Left ventricle myocardium inferior (tissue), 1 donor: ENCODE measurements around the gene RPL10A. TPM values are rescaled to one million over a fixed set of nuclear protein-coding genes. Genes with fewer than 3 reads are reported as not detected.
A peak's percentile ranks its signal among the peaks of the same experiment; 100 is the strongest.

Experiments
- DNase-seq: peaks from one replicate; pipeline ENCODE4 v3.0.0-alpha.2; 2020
- H3K27ac ChIP-seq: fragments of 200-600 bp; replicated peaks from 2 replicates; pipeline ENCODE4 v1.8.0; 2021
- H3K27me3 ChIP-seq: fragments of 200-600 bp; 2 replicates; pipeline ENCODE4 v1.8.0; 2021; ENCODE audit warnings: low read depth
- H3K36me3 ChIP-seq: fragments of 200-600 bp; 2 replicates; pipeline ENCODE4 v1.8.0; 2021
- H3K4me1 ChIP-seq: fragments of 200-600 bp; 2 replicates; pipeline ENCODE4 v1.8.0; 2021
- H3K4me3 ChIP-seq: fragments of 200-600 bp; 2 replicates; pipeline ENCODE4 v1.8.0; 2021; ENCODE audit warnings: mild to moderate bottlenecking, moderate library complexity
- H3K9me3 ChIP-seq: fragments of 200-600 bp; replicated peaks from 2 replicates; pipeline ENCODE4 v1.8.0; 2021
- intact Hi-C: fragments of 100-400 bp; cut with micrococcal nuclease; formaldehyde crosslinking; loops from one replicate; pipeline ENCODE4 v1.11.0; 2022
- total RNA-seq: library from RNA; stranded (reverse); fragmentation: NEBNext Ultra II Directional; extraction: Animal tissue kit (Norgen Biotek cat#: 25700); gene quantifications from one replicate; pipeline ENCODE4 v1.2.1, GENCODE V29; 2021
- TF ChIP-seq, protein P1 (sequence below): fragments of 200-600 bp; IDR thresholded peaks from 2 replicates; pipeline ENCODE4 v1.8.0; 2021; ENCODE audit warnings: antibody characterized with exemption, mild to moderate bottlenecking, borderline replicate concordance
- donor health status: DM: no; HTN: yes; CAD: no; lungs with severe emphysema.

The RPL10A gene
- total RNA-seq, 1 donor from 2014 or later = 552 TPM

DNA sequence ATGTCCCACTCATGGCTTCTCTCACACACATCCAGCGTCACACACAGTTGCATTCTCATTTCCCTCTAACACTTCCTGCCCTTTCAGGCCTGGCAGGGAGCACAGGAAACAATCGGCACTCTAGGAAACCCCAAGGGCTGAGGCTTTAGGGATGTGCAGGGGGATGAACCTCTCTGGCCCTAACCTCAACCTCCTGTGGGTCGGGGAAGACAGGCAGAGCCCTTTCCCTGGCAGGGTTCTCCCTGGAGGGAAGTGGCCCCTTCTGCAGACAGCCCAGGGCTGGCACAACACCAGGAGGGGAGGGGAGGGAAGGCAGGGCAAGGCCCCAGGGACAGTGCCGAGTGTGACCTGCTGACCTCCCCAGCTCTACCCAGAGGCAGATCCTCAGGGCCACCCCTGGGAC is 26.0 kb downstream of the RPL10A start:
- Histone ChIP-seq H3K4me1 (peaks cover 91% of the 10 kb centered on the region), H3K27ac (peak overlapping the region; percentile 46), H3K9me3 (no peaks in the 10 kb centered on the region), H3K4me3 (peak overlapping the region; percentile 85), H3K27me3 (peaks cover 14% of the 10 kb centered on the region), H3K36me3 (no peaks in the 10 kb centered on the region)
- intact Hi-C loops = no loop called here
- peak; percentile 23 for DNase-seq
- TF ChIP-seq, protein P1, sequence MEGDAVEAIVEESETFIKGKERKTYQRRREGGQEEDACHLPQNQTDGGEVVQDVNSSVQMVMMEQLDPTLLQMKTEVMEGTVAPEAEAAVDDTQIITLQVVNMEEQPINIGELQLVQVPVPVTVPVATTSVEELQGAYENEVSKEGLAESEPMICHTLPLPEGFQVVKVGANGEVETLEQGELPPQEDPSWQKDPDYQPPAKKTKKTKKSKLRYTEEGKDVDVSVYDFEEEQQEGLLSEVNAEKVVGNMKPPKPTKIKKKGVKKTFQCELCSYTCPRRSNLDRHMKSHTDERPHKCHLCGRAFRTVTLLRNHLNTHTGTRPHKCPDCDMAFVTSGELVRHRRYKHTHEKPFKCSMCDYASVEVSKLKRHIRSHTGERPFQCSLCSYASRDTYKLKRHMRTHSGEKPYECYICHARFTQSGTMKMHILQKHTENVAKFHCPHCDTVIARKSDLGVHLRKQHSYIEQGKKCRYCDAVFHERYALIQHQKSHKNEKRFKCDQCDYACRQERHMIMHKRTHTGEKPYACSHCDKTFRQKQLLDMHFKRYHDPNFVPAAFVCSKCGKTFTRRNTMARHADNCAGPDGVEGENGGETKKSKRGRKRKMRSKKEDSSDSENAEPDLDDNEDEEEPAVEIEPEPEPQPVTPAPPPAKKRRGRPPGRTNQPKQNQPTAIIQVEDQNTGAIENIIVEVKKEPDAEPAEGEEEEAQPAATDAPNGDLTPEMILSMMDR = no peak

DNA sequence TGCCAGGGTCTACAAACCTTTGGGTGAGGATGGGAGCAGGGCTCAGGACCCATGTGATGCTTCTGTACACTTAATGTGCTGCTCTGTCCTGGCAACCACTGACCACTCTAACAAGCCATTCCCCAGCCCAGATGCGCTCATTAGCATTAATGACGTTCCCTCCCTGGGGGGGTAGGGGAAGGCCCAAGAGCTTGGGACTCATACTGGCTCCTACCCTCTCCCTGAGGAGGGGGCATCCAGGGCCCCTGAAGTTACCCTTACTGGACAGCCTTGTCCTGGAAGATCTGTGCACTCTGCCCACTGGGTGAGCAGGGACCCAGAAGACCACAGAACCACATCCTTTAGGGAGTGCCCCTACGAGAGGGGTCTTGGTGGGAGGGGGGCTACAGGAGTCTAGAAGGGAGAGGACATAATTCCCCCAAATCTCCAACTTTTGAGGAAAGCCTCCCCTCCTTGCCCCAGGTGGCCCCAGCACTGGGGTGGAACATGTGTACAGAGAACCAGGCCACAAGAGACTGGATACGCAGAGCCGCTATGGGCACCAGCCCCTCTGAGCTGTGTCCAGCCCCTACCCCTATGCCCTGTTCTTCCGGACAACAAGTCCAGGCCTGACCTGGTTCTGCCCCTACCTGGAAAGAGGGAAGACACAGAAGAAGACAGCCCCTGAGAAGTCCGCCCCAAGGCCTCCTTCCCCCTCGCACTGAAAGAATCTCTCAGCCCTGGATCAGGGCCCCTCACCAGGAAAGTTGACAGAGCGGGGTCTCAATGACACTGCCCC is 27.2 kb downstream of the RPL10A start:
- Histone ChIP-seq H3K36me3 (no peaks in the 10 kb centered on the region), H3K27me3 (peaks cover 27% of the 10 kb centered on the region), H3K4me1 (peaks cover 81% of the 10 kb centered on the region), H3K9me3 (no peaks in the 10 kb centered on the region), H3K27ac (peak overlapping the region; percentile 96), H3K4me3 (peak overlapping the region; percentile 85)
- intact Hi-C loops = no loop called here
- DNase-seq = no peak
- TF ChIP-seq, protein P1 = no peak

DNA sequence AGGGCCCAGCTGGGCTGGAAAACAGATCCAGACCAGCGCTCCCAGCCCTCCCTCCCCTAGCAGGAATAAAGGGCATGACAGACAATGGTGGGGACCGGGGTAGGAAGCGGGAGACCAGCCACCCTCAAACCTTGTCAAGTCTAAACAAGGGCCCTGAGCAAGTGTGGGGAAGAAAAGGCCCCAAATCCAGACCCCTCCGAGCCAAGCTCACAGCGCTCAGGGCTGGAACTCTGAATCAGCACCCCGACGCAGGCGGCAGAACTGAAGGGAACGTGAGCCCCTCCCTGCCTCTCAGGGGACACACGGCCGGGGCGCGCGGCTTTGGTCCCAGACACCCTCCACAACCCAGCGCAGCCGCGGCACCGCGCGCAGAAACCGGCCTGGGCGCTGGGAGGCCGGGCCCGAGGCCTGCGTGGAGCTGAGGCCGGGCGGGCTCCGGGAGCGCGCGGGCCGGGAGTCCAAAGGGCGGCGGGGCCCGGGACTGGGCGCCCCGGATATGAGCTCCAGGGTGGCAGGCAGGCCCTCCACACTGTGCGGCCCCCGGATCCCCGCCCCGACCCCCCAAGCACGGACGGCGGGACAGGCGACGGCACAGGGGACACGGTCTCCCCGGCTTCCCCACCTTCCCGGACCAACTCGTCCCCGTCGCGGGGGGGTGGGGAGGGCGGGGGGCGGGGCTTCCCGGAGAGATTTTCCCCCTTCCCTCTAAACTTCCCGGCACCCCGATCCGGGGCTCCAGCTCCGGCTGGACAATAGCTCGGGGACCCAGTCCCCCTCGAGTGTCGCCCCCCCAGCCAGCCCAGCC is 28.0 kb downstream of the RPL10A start:
- intact Hi-C loops = no loop called here
- H3K4me1 ChIP-seq = peaks cover 81% of the 10 kb centered on the region

DNA sequence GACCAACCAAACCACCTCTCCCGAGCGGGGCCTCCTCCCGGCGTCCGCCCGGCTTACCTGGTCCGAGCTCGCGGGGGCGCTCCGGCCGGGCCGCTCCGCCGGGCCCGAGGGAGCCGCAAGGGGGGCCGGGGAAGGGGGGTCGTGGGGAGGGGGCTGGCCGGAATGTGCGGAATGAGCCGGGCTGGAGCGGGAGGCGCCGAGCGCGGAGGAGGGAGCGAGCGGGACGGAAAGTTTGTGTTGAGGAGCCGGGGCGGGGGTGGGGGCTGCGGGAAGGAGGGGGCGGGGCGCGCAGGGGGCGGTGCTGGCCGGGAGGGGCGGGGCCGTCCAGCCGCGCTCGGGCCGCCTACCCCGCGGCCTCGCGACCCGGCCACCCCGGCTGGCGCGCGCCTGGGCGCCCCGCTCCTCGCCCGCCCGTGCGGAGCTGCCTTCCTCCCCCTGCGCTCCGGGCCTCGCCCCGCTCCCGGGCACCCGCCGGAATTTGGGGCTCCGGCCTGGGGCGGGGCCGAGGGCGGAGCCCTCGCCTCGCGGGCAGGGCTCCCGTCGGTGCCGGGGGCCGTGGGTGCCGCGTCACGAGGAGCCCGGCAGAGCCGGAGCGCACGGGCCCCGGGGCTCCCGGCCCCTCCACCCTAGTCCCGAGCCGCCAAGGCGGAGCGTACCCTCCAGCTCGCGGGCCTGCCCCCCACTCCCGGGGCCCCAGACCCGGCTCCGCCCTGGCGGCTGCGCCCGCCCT is 28.8 kb downstream of the RPL10A start, which contains the start of gene TEAD3:
Gene TEAD3 (minus strand): TSS at position 239 of the 730 bp plus-strand sequence.
- H3K27me3 ChIP-seq = peaks cover 31% of the 10 kb centered on the region
- no peaks in the 10 kb centered on the region for H3K9me3 ChIP-seq
- H3K4me1 ChIP-seq = peaks cover 73% of the 10 kb centered on the region
- intact Hi-C loops = no loop called here
- TF ChIP-seq, protein P1 = peak; percentile 9
- DNase-seq = peak; percentile 64
- no peaks in the 10 kb centered on the region for H3K36me3 ChIP-seq
- peak within 1 kb of the TSS; percentile 85 for H3K4me3 ChIP-seq
- H3K27ac ChIP-seq = peak within 1 kb of the TSS; percentile 96

More for the DNA sequence above, 28.0 kb downstream of the RPL10A start:
- Histone ChIP-seq H3K4me3 (peak overlapping the region; percentile 85), H3K9me3 (no peaks in the 10 kb centered on the region), H3K27ac (peak overlapping the region; percentile 96), H3K36me3 (no peaks in the 10 kb centered on the region), H3K27me3 (peaks cover 31% of the 10 kb centered on the region)
- DNase-seq = peak; percentile 58
- TF ChIP-seq, protein P1 = no peak
